ENCODE results near the gene NUDT2.

- TF ChIP-seq CTCF (IDR thresholded peaks at IDR 0.05; ENCODE audit: poor library complexity) (no peak), EZH2phosphoT487 (IDR thresholded peaks at IDR 0.05; ENCODE audit: low read depth, severe bottlenecking, unreplicated experiment) (no peak), EZH2 (IDR thresholded peaks at IDR 0.05; ENCODE audit: borderline replicate concordance) (no peak)
These were observed 5.5 kb downstream of the NUDT2 start for GRCh38 chr9:34334916-34335315.

Data from hepatocyte (in vitro differentiated cells).